ENCODE data around the gene LAMA2. TPM values are rescaled to one million over a fixed set of nuclear protein-coding genes. Genes with fewer than 3 reads are reported as not detected.
A peak's percentile ranks its signal among the peaks of the same experiment; 100 is the strongest.

Gene LAMA2
- total and polyA plus RNA-seq, 2 of the 13 experiments (the other 11 are each of a cell fraction or from before 2014, with no cell fraction given) = 0.11 to 0.28 TPM

DNA sequence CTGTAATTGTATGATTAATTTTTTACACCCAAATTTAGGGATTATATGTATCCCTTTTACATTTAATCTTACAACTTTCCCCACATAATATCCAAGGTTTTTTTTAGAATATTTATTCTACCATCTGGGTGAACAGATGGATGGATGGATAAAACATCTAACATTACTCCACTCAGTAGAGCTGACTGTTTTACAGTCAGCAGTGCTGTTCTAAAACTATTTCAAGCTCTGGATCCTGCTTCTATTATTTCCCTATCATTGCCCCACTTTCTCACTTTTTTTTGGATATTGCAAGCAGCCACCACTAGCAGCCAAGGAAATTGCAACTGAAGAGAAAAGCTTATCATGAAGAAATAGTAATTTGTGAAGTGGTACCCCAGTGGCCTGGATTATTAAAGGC, 653.3 kb downstream of the LAMA2 start:
- no peak for ATAC-seq
- CTCF ChIA-PET (ENCODE audit: low intra/inter-chr PET ratio, low total read pairs) = no interaction called here
- Histone ChIP-seq H3K4me2 (ENCODE audit: low read depth, low read length) (no peak overlapping the region), H4K20me1 (ENCODE audit: insufficient read depth, low read length) (no peaks in the 10 kb centered on the region), H3K9me3 (ENCODE audit: low read length) (no peaks in the 10 kb centered on the region), H3K4me1 (ENCODE audit: insufficient read depth, low read length) (no peaks in the 10 kb centered on the region), H2AFZ (ENCODE audit: low read length) (no peak overlapping the region), H3K79me2 (ENCODE audit: insufficient read depth, low read length) (no peaks in the 10 kb centered on the region), H3K4me3 (replicated peaks in 1 of 3; ENCODE audit: insufficient read depth in 1 of 3, low read depth in 2 of 3, low read length in 3 of 3) (no peak overlapping the region), H3K27ac (ENCODE audit: extremely low read length, insufficient read depth, low read length) (no peak overlapping the region), H3K9ac (ENCODE audit: insufficient read depth, low read depth, low read length) (no peak overlapping the region), H3K36me3 (replicated peaks in 1 of 2; ENCODE audit: control insufficient read depth in 1 of 2, insufficient read depth in 2 of 2, low read length in 2 of 2) (peaks cover 0 to 2% of the 10 kb centered on the region in 2 experiments; a peak in 1 of 5 replicates), H3K27me3 (ENCODE audit: control insufficient read depth in 1 of 2, insufficient read depth in 2 of 2, low read length in 2 of 2) (no peaks in the 10 kb centered on the region)
- POLR2A ChIA-PET = no interaction called here
- BruUV-seq (replicated peaks) = no TSS peak
- in situ Hi-C loops (cut with HindIII; ENCODE audit: extremely low pct_ligation_motif_present, low pct_unique_long_range_greater_than_20kb) (no loop called here), intact Hi-C loops (cut with micrococcal nuclease; ENCODE audit: unreplicated experiment) (no loop called here)
- TF ChIP-seq SP4 (CRISPR knock-in tag; IDR thresholded peaks at IDR 0.05) = no peak
- no peak for TF ChIP-seq RFX5 (IDR thresholded peaks at IDR 0.05; ENCODE audit: low read depth, low read length)
- TF ChIP-seq, protein P1, sequence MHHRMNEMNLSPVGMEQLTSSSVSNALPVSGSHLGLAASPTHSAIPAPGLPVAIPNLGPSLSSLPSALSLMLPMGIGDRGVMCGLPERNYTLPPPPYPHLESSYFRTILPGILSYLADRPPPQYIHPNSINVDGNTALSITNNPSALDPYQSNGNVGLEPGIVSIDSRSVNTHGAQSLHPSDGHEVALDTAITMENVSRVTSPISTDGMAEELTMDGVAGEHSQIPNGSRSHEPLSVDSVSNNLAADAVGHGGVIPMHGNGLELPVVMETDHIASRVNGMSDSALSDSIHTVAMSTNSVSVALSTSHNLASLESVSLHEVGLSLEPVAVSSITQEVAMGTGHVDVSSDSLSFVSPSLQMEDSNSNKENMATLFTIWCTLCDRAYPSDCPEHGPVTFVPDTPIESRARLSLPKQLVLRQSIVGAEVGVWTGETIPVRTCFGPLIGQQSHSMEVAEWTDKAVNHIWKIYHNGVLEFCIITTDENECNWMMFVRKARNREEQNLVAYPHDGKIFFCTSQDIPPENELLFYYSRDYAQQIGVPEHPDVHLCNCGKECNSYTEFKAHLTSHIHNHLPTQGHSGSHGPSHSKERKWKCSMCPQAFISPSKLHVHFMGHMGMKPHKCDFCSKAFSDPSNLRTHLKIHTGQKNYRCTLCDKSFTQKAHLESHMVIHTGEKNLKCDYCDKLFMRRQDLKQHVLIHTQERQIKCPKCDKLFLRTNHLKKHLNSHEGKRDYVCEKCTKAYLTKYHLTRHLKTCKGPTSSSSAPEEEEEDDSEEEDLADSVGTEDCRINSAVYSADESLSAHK (CRISPR knock-in tag; IDR thresholded peaks at IDR 0.05; ENCODE audit: borderline replicate concordance) = no peak
- FAIRE-seq = no peak
- DNase-seq (ENCODE audit: low spot score) = no peak

DNA sequence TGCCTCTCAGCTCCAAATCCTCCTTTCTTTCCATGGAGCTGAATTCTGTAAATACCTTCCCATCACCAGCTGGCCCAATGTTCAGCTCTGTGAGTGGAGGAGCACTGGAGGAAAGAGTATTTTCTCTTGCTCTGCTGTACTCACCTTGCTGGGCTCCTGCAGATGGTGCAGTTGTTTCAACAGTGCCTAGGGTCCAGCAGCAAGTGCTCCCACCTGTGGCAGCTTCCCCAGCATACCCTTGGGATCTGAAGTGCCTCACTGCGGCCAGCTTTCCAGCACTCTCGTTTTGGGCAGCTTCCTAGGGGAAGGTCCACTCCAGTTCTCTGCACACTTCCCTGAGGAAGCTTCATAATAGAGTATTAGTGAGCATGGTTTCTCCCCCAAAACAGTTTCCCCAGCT, 656.1 kb downstream of the LAMA2 start:
- Histone ChIP-seq H3K4me3 (replicated peaks in 1 of 3; ENCODE audit: insufficient read depth in 1 of 3, low read depth in 2 of 3, low read length in 3 of 3) (no peak overlapping the region), H3K27me3 (ENCODE audit: control insufficient read depth in 1 of 2, insufficient read depth in 2 of 2, low read length in 2 of 2) (no peaks in the 10 kb centered on the region), H3K79me2 (ENCODE audit: insufficient read depth, low read length) (no peaks in the 10 kb centered on the region), H4K20me1 (ENCODE audit: insufficient read depth, low read length) (no peaks in the 10 kb centered on the region), H3K36me3 (replicated peaks in 1 of 2; ENCODE audit: control insufficient read depth in 1 of 2, insufficient read depth in 2 of 2, low read length in 2 of 2) (peaks cover 0 to 2% of the 10 kb centered on the region in 2 experiments; a peak in 1 of 5 replicates), H3K9ac (ENCODE audit: insufficient read depth, low read depth, low read length) (no peak overlapping the region), H3K4me1 (ENCODE audit: insufficient read depth, low read length) (no peaks in the 10 kb centered on the region), H3K4me2 (ENCODE audit: low read depth, low read length) (no peak overlapping the region), H3K27ac (ENCODE audit: extremely low read length, insufficient read depth, low read length) (no peak overlapping the region), H2AFZ (ENCODE audit: low read length) (no peak overlapping the region), H3K9me3 (ENCODE audit: low read length) (no peaks in the 10 kb centered on the region)
- in situ Hi-C loops (cut with HindIII; ENCODE audit: extremely low pct_ligation_motif_present, low pct_unique_long_range_greater_than_20kb) = no loop called here
- WGBS (ENCODE audit: low lambda C conversion rate) = 81% methylated on average over 2 of the region's 2 CpGs
- no peak for TF ChIP-seq ZNF205 (CRISPR knock-in tag; IDR thresholded peaks at IDR 0.05)
- TF ChIP-seq, protein P2, sequence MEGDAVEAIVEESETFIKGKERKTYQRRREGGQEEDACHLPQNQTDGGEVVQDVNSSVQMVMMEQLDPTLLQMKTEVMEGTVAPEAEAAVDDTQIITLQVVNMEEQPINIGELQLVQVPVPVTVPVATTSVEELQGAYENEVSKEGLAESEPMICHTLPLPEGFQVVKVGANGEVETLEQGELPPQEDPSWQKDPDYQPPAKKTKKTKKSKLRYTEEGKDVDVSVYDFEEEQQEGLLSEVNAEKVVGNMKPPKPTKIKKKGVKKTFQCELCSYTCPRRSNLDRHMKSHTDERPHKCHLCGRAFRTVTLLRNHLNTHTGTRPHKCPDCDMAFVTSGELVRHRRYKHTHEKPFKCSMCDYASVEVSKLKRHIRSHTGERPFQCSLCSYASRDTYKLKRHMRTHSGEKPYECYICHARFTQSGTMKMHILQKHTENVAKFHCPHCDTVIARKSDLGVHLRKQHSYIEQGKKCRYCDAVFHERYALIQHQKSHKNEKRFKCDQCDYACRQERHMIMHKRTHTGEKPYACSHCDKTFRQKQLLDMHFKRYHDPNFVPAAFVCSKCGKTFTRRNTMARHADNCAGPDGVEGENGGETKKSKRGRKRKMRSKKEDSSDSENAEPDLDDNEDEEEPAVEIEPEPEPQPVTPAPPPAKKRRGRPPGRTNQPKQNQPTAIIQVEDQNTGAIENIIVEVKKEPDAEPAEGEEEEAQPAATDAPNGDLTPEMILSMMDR (CRISPR knock-in tag; IDR thresholded peaks at IDR 0.05) = 0 out of 2 replicates have a peak, but pooled peaks have one; percentile 8
- ChIA-PET POLR2A (no interaction called here), CTCF (ENCODE audit: low intra/inter-chr PET ratio, low total read pairs) (no interaction called here)
- FAIRE-seq = no peak
- DNase-seq (ENCODE audit: low spot score) = no peak
- no TSS peak for BruUV-seq (replicated peaks)
- intact Hi-C loops (cut with micrococcal nuclease; ENCODE audit: unreplicated experiment) = no loop called here
- peak; percentile 57 for ATAC-seq

All from HepG2 (cell line).